ENCODE measurements around the gene TCOF1.
"Not testable (repeated sequence)": the region's sequence is repeated elsewhere in the genome, so short reads cannot be mapped to it uniquely, and the experiment has no call there.

The TCOF1 gene

GRCh38 chr5:150404121-150404520 lies 46.6 kb downstream of the TCOF1 start:
- no peak for DNase-seq (ENCODE audit: low read depth)

- DNase-seq (ENCODE audit: low read depth) = no peak
Observed at GRCh38 chr5:150404535-150404934, 47.0 kb downstream of the TCOF1 start.

- no peak for DNase-seq (ENCODE audit: low read depth)
Observed at GRCh38 chr5:150404941-150405816, 47.7 kb downstream of the TCOF1 start.

- no peak for DNase-seq (ENCODE audit: low read depth)
Observed at GRCh38 chr5:150406103-150406722, 48.7 kb downstream of the TCOF1 start.

- no peak for DNase-seq (ENCODE audit: low read depth)
Observed at GRCh38 chr5:150406723-150407095, 49.2 kb downstream of the TCOF1 start.

GRCh38 chr5:150407096-150407720 lies 49.7 kb downstream of the TCOF1 start:
- no peak for DNase-seq (ENCODE audit: low read depth)

GRCh38 chr5:150408231-150408943 lies 50.9 kb downstream of the TCOF1 start:
- no peak for DNase-seq (ENCODE audit: low read depth)

GRCh38 chr5:150409638-150410523 lies 52.4 kb downstream of the TCOF1 start:
- peak; percentile 17 for DNase-seq (ENCODE audit: low read depth)

- DNase-seq (ENCODE audit: low read depth) = peak; percentile 40
Observed at GRCh38 chr5:150410524-150411244, 53.2 kb downstream of the TCOF1 start.

- peak; percentile 50 for DNase-seq (ENCODE audit: low read depth)
Observed at GRCh38 chr5:150411245-150411979, 53.9 kb downstream of the TCOF1 start.

- DNase-seq (ENCODE audit: low read depth) = peak; percentile 86
Observed at GRCh38 chr5:150412319-150413175, 55.0 kb downstream of the TCOF1 start, which contains the start of gene CD74. CD74 (minus strand) TSS chr5:150412910; CDS start chr5:150412749, 161 bp downstream.

- no peak for DNase-seq (ENCODE audit: low read depth)
Observed at GRCh38 chr5:150413176-150413901, 55.8 kb downstream of the TCOF1 start.

GRCh38 chr5:150413902-150414790 lies 56.6 kb downstream of the TCOF1 start:
- DNase-seq (ENCODE audit: low read depth) = not testable (repeated sequence)

- no peak for DNase-seq (ENCODE audit: low read depth)
Observed at GRCh38 chr5:150419630-150420270, 62.3 kb downstream of the TCOF1 start.

- DNase-seq (ENCODE audit: low read depth) = no peak
Observed at GRCh38 chr5:150422075-150422474, 64.6 kb downstream of the TCOF1 start.

GRCh38 chr5:150422758-150423157 lies 65.3 kb downstream of the TCOF1 start:
- DNase-seq (ENCODE audit: low read depth) = no peak

- not testable (repeated sequence) for DNase-seq (ENCODE audit: low read depth)
Observed at GRCh38 chr5:150426165-150426564, 68.7 kb downstream of the TCOF1 start.
